Vagina (tissue), 2 donors: ENCODE results near the gene KLHL22.

Source experiments
- POLR2A ChIP-seq, 2 donors: fragments of 450-650 bp; IDR thresholded peaks; one replicate each; pipeline ENCODE4 v1.6.1; 2017; ENCODE audit warnings: antibody characterized with exemption in 2 of 2, mild to moderate bottlenecking in 2 of 2, moderate library complexity in 2 of 2
- POLR2AphosphoS5 ChIP-seq, 2 donors: sonication (generic); formaldehyde crosslinking; IDR thresholded peaks; one replicate each; pipeline ENCODE4 v1.9.0; 2017; ENCODE audit warnings: antibody characterized with exemption in 2 of 2, mild to moderate bottlenecking in 2 of 2, low read depth in 1 of 2; ENCODE audit not compliant: insufficient read depth in 1 of 2
- TF ChIP-seq, protein P1 (sequence below), 3 experiments: fragments of 450-650 bp in 2 of 3; fragments of 200-600 bp in 1 of 3; sonication (generic) in 1 of 3; IDR thresholded peaks; one replicate each; pipeline ENCODE4 v1.5.1; 2017 to 2019; ENCODE audit warnings: antibody characterized with exemption in 3 of 3, mild to moderate bottlenecking in 2 of 3, moderate library complexity in 2 of 3

DNA sequence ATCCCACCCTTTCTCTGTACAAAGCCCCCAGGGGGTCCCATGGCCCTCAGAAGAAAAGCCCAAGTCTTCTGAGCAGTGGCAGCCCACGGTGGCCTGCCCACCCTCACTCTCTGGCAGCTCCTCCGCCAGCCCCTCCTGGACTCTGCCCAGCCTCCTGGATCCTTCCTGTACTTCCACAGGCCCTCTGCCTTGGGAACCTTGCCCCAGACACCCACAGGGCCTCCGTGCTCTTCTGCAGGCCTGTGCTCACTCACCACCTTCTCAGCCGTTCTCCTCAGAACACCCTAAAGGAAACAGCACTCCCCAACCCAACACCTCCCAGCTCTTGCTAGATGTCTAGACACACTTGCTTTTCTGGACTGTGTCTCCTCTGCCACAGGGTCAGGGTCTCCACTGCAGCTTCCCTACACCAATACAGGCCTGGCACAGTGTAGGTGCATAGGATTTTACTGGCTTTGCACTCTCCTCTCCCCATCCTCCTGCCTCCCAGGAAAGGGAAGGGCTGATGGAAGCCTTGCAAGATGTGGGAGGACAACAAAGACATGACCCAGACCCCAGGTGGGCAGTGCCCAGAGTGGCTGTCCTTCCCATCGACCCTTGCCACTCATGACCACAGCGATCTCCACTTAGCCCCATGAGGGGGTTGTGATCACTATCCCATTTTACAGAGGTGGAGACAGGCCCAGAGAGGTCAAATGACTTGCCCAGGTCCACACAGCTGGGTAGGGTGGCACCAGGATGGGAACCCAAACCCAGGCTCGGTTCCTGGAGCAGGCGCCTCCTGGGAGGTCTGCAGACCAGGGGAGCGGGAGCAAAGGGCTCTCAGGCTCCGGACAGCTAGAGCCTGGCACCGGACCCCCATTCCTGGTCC lies 59.9 kb downstream of the KLHL22 start:
- no peak for TF ChIP-seq POLR2AphosphoS5 (IDR thresholded peaks at IDR 0.05; ENCODE audit: insufficient read depth in 1 of 2, low read depth in 1 of 2)
- TF ChIP-seq, protein P1, sequence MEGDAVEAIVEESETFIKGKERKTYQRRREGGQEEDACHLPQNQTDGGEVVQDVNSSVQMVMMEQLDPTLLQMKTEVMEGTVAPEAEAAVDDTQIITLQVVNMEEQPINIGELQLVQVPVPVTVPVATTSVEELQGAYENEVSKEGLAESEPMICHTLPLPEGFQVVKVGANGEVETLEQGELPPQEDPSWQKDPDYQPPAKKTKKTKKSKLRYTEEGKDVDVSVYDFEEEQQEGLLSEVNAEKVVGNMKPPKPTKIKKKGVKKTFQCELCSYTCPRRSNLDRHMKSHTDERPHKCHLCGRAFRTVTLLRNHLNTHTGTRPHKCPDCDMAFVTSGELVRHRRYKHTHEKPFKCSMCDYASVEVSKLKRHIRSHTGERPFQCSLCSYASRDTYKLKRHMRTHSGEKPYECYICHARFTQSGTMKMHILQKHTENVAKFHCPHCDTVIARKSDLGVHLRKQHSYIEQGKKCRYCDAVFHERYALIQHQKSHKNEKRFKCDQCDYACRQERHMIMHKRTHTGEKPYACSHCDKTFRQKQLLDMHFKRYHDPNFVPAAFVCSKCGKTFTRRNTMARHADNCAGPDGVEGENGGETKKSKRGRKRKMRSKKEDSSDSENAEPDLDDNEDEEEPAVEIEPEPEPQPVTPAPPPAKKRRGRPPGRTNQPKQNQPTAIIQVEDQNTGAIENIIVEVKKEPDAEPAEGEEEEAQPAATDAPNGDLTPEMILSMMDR (IDR thresholded peaks at IDR 0.05) = no peak
- TF ChIP-seq POLR2A (IDR thresholded peaks at IDR 0.05) = no peak
